H1 (cell line): ENCODE data around the gene LTBP3. TPM values are rescaled to one million over a fixed set of nuclear protein-coding genes. Genes with fewer than 3 reads are reported as not detected.

Source experiments
- ASH2L ChIP-seq: fragments of 200-600, 300-600 bp; sonication (generic); IDR thresholded peaks from one replicate; pipeline ENCODE4 v1.7.1; 2017; ENCODE audit warnings: low read length
- CEBPB ChIP-seq: IDR thresholded peaks from 2 replicates; pipeline ENCODE4 v1.6.1; 2012; ENCODE audit warnings: low read depth, low read length
- E2F6 ChIP-seq: IDR thresholded peaks from 2 replicates; pipeline ENCODE4 v1.6.1; 2012; ENCODE audit warnings: inconsistent platforms
- RXRA ChIP-seq: IDR thresholded peaks from 2 replicates; pipeline ENCODE4 v1.6.1; 2011; ENCODE audit warnings: low read depth, mild to moderate bottlenecking, low read length, moderate library complexity; ENCODE audit not compliant: insufficient read depth
- polyA plus RNA-seq, 7 experiments: library from polyadenylated mRNA; depleted of rRNA in 3 of 7; stranded (reverse) in 5 of 7; unstranded in 2 of 7; fragments of >200 nt in 5 of 7; fragments of 200-250 nt in 2 of 7; gene quantifications; 1 replicate in 5 of 7; 2 replicates in 1 of 7; 4 replicates in 1 of 7; pipeline versions ENCODE4 v1.2.1 to v1.2.3, GENCODE V29; 2011 to 2013; ENCODE audit warnings: missing spikeins in 2 of 7, mixed read lengths in 2 of 7
- total RNA-seq: library from RNA; stranded (reverse); fragmentation: NEBNext Ultra II Directional; extraction: Animal tissue kit (Norgen Biotek cat#: 25700); gene quantifications from 2 replicates; pipeline ENCODE4 v1.2.1, GENCODE V29; 2021

The LTBP3 gene
- total and polyA plus RNA-seq, 2 of the 8 experiments (the other 6 are each of a cell fraction or from before 2014, with no cell fraction given), result 12.8 to 17.8 TPM

DNA sequence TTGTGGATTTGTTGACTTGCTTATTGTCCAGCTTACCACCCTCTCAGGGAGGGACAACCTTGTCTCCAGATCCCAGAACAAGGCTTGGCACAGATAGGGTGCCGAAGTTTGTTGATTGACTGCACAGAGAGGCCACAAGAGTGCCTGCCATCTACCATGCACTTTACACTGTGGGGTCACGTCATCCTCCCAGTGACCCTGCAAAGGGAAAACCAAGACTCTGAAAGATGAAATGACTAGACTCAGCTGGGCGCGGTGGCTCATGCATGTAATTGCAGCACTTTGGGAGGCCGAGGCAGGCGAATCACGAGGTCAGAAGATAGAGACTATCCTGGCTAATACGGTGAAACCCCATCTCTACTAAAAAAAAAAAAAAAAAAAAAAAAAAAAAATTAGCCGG, 4.6 kb upstream of the LTBP3 start (continued):
- no peak for TF ChIP-seq RXRA
- TF ChIP-seq E2F6, result no peak
- TF ChIP-seq CEBPB, result no peak
- no peak for TF ChIP-seq ASH2L
